Cardiac muscle cell (in vitro differentiated cells and primary cell): ENCODE measurements around the gene CBFA2T3. TPM values are rescaled to one million over a fixed set of nuclear protein-coding genes. Genes with fewer than 3 reads are reported as not detected.

Source experiments
- DNase-seq, 2 donors: peaks; one replicate each; pipeline versions ENCODE4 v3.0.0 to v3.0.0-alpha.2; 2010 to 2017; ENCODE audit warnings: low read depth in 1 of 2, low spot score in 1 of 2
- H3K27ac ChIP-seq: fragments of 200-600 bp; sonication (generic); 2 replicates; pipeline ENCODE4 v1.5.1; 2016
- H3K27me3 ChIP-seq: fragments of 200-600 bp; sonication (generic); 2 replicates; pipeline ENCODE4 v1.6.0; 2016; ENCODE audit warnings: control low read depth
- H3K36me3 ChIP-seq: fragments of 200-600 bp; sonication (generic); 2 replicates; pipeline ENCODE4 v1.5.1; 2016; ENCODE audit warnings: control low read depth
- H3K4me1 ChIP-seq: fragments of 200-600 bp; sonication (generic); 2 replicates; pipeline ENCODE4 v1.8.1; 2017; ENCODE audit warnings: low read depth, mild to moderate bottlenecking, mixed run types
- H3K4me3 ChIP-seq: fragments of 200-600 bp; sonication (generic); 2 replicates; pipeline ENCODE4 v1.5.1; 2016; ENCODE audit warnings: mild to moderate bottlenecking
- H3K9me3 ChIP-seq: fragments of 200-600 bp; sonication (generic); 2 replicates; pipeline ENCODE4 v1.5.1; 2017; ENCODE audit warnings: low read depth, mild to moderate bottlenecking, control low read depth
- polyA plus RNA-seq: library from polyadenylated mRNA; unstranded; fragments of >200 nt; fragmentation: Nextera tagmentation; extraction: Ambion mirVana; gene quantifications from 2 replicates; pipeline ENCODE4 v1.2.1, GENCODE V29; 2016
- total RNA-seq: library from RNA; depleted of rRNA; stranded (reverse); fragments of >200 nt; gene quantifications from 2 replicates; pipeline ENCODE4 v1.2.3, GENCODE V29; 2016
- TF ChIP-seq, protein P1 (sequence below): IDR thresholded peaks from 2 replicates; pipeline ENCODE4 v1.5.1; 2012; ENCODE audit warnings: low read depth, mild to moderate bottlenecking, low read length

CBFA2T3 gene
- total and polyA plus RNA-seq, 2 experiments from 2014 or later, result 0.69 to 1.5 TPM

DNA sequence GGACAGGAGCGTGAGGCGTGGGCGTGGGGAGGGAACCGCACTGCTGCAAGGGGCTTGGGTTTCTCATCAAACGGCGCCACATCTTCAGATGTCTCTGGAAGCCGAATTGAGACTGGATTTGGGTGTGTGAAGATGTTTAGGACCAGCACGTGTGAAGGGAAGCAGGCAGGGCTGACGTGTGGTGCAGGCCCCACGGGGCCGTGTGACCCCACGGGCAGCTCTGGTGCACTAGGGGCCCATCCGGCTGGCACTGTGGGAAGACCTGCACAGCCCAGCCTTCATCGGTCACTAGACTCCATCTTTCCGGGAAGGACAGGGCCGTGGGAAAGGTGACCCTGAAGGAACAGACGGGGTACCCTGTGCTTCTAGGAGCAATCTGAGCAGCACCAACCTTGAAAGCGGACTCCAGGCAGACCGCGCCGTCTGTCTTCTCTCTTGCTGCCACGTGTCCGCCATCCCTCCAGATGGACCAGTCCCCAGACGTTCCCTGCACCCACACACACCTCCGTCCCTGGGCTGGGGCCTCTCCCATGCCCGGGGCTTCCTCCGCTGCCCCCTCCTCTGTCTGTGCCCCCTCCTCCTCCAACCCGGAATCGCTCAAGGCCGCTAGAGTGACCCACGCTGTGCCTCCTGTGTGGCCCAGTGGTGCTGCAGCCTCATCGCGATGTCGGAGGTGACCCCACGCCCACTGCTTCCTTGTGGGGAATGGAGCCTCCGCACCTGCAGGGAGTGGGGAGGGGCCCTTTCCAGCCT, 23.4 kb upstream of the CBFA2T3 start:
- no peak for DNase-seq
- H3K36me3 ChIP-seq, result no peaks in the 10 kb centered on the region
- H3K9me3 ChIP-seq, result no peaks in the 10 kb centered on the region
- no peak overlapping the region for H3K4me3 ChIP-seq
- TF ChIP-seq, protein P1, sequence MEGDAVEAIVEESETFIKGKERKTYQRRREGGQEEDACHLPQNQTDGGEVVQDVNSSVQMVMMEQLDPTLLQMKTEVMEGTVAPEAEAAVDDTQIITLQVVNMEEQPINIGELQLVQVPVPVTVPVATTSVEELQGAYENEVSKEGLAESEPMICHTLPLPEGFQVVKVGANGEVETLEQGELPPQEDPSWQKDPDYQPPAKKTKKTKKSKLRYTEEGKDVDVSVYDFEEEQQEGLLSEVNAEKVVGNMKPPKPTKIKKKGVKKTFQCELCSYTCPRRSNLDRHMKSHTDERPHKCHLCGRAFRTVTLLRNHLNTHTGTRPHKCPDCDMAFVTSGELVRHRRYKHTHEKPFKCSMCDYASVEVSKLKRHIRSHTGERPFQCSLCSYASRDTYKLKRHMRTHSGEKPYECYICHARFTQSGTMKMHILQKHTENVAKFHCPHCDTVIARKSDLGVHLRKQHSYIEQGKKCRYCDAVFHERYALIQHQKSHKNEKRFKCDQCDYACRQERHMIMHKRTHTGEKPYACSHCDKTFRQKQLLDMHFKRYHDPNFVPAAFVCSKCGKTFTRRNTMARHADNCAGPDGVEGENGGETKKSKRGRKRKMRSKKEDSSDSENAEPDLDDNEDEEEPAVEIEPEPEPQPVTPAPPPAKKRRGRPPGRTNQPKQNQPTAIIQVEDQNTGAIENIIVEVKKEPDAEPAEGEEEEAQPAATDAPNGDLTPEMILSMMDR, result no peak
- H3K27me3 ChIP-seq, result no peaks in the 10 kb centered on the region
- no peak overlapping the region for H3K27ac ChIP-seq
- peaks cover 14% of the 10 kb centered on the region for H3K4me1 ChIP-seq

DNA sequence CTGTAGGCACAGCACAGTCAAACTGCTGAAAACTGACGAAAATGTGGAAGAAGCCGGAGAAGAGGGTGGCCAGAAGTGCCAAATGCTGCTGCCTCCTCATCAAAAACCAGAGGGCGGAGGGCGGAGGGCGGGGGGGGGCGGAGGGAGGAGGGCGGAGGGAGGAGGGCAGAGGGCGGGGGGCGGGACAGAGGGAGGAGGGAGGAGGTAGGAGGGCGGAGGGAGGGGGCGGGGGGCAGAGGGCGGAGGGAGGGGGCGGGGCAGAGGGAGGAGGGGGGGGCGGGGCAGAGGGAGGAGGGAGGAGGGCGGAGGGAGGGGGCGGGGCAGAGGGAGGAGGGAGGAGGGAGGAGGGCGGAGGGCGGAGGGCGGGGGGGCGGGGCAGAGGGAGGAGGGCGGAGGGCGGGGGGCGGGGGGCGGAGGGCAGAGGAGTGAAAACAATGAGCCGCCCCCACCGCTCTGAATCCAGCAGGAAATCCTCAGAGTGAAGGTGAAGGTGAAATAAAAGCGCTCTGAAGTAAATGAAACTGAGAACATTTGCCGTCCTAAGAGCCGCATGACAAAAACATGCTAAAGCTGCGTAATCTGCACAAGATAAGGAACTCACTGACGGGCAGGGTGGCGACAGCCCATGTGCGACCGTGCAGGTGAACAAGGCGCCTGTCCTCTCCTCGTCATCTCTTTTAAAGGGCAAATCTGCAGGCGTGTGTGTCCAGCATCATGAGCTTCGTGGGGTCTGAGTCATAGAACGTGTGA, 22.6 kb upstream of the CBFA2T3 start:
- DNase-seq, result peak in 1 of 2 donors; percentile 12
- Histone ChIP-seq H3K27ac (no peak overlapping the region), H3K36me3 (no peaks in the 10 kb centered on the region), H3K27me3 (no peaks in the 10 kb centered on the region), H3K9me3 (no peaks in the 10 kb centered on the region), H3K4me1 (peaks cover 9% of the 10 kb centered on the region), H3K4me3 (no peak overlapping the region)
- TF ChIP-seq, protein P1, result no peak

DNA sequence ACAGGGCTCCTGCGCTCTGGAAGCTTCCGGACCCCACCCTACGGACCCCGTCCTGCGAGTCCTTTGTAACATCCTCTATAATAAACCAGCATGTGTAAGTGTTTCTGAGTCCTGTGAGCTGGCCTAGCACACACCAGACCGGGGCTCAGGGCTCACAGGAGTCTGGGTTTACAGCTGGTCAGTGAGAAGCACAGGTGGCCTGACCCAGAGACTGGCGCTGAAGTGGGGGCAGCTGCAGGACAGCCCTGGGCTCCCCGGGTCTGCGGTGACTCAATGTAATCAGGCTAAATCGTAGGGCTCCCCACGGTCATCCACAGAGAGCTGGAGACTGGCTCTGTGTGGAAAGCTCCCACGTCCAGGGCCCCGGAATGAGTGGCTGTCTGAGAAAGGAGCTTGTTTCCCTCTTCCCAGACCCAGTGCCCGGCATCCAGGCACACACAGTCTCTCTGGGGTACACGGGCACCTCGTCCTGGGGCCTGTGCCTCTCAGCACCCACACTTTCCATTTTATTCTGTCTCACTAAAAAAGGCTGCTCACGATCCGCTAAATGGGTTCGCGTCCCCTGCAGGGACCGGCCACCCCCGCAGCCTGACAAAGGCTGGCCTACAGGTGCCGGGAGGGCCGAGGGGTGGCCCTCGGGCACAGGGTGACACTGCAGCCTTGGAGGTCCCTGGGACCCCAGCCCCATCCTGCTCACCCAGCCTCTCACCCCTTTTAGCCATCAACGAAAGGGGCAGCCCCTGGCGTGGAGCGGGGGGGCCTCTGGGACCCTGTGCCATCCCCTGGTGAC, 18.9 kb upstream of the CBFA2T3 start:
- H3K4me1 ChIP-seq, result peaks cover 12% of the 10 kb centered on the region
- no peak overlapping the region for H3K27ac ChIP-seq
- H3K27me3 ChIP-seq, result no peaks in the 10 kb centered on the region

DNA sequence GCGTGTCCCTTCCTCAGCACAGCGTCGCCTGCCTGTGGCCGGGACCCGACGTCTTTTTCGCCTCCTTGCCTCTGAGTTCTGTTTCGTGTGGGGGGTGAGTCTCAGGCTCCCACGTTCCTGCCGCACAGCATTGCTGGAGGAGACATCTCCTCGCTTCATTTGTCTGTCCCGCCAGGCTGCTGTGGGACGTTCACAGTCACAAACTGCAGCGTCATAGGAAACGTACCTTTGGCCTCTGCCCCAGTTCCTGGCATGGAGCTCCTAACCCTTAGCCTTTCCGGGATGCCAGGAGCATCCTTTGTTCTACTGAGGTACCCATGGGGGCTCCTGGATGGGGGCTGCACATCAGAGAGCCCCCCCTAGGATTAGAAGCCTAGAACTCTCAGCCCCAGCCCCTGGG, 18.2 kb upstream of the CBFA2T3 start:
- no peaks in the 10 kb centered on the region for H3K9me3 ChIP-seq
- DNase-seq, result no peak
- H3K27me3 ChIP-seq, result no peaks in the 10 kb centered on the region
- TF ChIP-seq, protein P1, result no peak
- no peaks in the 10 kb centered on the region for H3K36me3 ChIP-seq
- no peak overlapping the region for H3K27ac ChIP-seq
- peaks cover 12% of the 10 kb centered on the region for H3K4me1 ChIP-seq
- no peak overlapping the region for H3K4me3 ChIP-seq

More for the DNA sequence above, 18.9 kb upstream of the CBFA2T3 start:
- no peaks in the 10 kb centered on the region for H3K36me3 ChIP-seq
- H3K4me3 ChIP-seq, result no peak overlapping the region
- TF ChIP-seq, protein P1, result no peak
- H3K9me3 ChIP-seq, result no peaks in the 10 kb centered on the region
- no peak for DNase-seq

DNA sequence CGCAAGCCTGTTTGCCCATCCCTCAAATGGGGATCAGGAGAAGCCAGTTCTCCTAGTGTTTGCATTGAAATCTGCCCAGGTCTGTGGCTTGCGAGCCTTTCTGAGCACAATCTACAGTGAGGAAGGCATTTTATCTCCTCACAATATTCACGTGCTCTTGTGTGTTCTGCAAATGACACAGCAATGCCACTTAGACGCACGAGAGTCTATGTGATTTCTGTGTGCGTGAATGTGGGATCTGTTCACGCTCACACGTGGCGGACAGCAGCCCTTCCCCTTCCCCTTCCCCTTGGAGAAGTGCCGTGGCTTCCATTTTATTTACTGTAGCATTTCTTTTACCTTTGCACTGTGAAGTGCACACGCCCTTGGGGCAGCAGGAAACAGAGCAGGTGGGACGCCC, 17.7 kb upstream of the CBFA2T3 start:
- Histone ChIP-seq H3K9me3 (no peaks in the 10 kb centered on the region), H3K27me3 (no peaks in the 10 kb centered on the region), H3K4me1 (peaks cover 12% of the 10 kb centered on the region), H3K4me3 (no peak overlapping the region), H3K27ac (no peak overlapping the region), H3K36me3 (no peaks in the 10 kb centered on the region)
- no peak for DNase-seq
- TF ChIP-seq, protein P1, result no peak
